Hematopoietic multipotent progenitor cell treated with erythropoietin and hydrocortisone succinate and interleukin-3 and kit ligand, for 15 days (in vitro differentiated cells): ENCODE data around the gene TMEM51.
"Not testable (repeated sequence)": the region's sequence is repeated elsewhere in the genome, so short reads cannot be mapped to it uniquely, and the experiment has no call there.

Experiments
- DNase-seq: peaks from one replicate; pipeline ENCODE4 v3.0.0-alpha.2; 2015; ENCODE audit warnings: low spot score

TMEM51 gene

GRCh38 chr1:15128077-15128476, 25.5 kb upstream of the TMEM51 start:
- DNase-seq: no peak

- DNase-seq: peak; percentile 56
These were observed 24.8 kb upstream of the TMEM51 start for GRCh38 chr1:15128520-15129313.

GRCh38 chr1:15129944-15130343, 23.6 kb upstream of the TMEM51 start:
- no peak for DNase-seq

GRCh38 chr1:15130607-15131006, 22.9 kb upstream of the TMEM51 start:
- DNase-seq: no peak

GRCh38 chr1:15132965-15133364, 20.6 kb upstream of the TMEM51 start:
- no peak for DNase-seq

- DNase-seq: no peak
These were observed 19.3 kb upstream of the TMEM51 start for GRCh38 chr1:15134285-15134684.

GRCh38 chr1:15135604-15136003, 17.9 kb upstream of the TMEM51 start:
- not testable (repeated sequence) for DNase-seq

- no peak for DNase-seq
These were observed 15.7 kb upstream of the TMEM51 start for GRCh38 chr1:15137809-15138208.

- DNase-seq: no peak
These were observed 13.7 kb upstream of the TMEM51 start for GRCh38 chr1:15139654-15140350.

- no peak for DNase-seq
These were observed 11.5 kb upstream of the TMEM51 start for GRCh38 chr1:15141935-15142539.

- DNase-seq: no peak
These were observed 8.2 kb upstream of the TMEM51 start for GRCh38 chr1:15145327-15145726.

GRCh38 chr1:15146142-15146680, 7.3 kb upstream of the TMEM51 start:
- no peak for DNase-seq

GRCh38 chr1:15146971-15147376, 6.6 kb upstream of the TMEM51 start:
- DNase-seq: no peak

GRCh38 chr1:15148004-15148403, 5.5 kb upstream of the TMEM51 start:
- no peak for DNase-seq

GRCh38 chr1:15148475-15148874, 5.1 kb upstream of the TMEM51 start:
- DNase-seq: no peak

- no peak for DNase-seq
These were observed 4.6 kb upstream of the TMEM51 start for GRCh38 chr1:15148941-15149340.

- DNase-seq: no peak
These were observed 3.2 kb upstream of the TMEM51 start for GRCh38 chr1:15150376-15150775.

GRCh38 chr1:15151377-15151806, 2.2 kb upstream of the TMEM51 start:
- DNase-seq: no peak

GRCh38 chr1:15151871-15152270, 1.7 kb upstream of the TMEM51 start:
- no peak for DNase-seq

GRCh38 chr1:15152318-15153183, 996 bp upstream of the TMEM51 start:
- DNase-seq: no peak

- no peak for DNase-seq
These were observed 414 bp downstream of the TMEM51 start for GRCh38 chr1:15153842-15154479.
